DND-41 (cell line): ENCODE measurements around the gene PPP2R3C.

Experiments
- EZH2 ChIP-seq: IDR thresholded peaks from 3 replicates; pipeline ENCODE4 v1.6.1; 2012; ENCODE audit warnings: borderline replicate concordance, low read depth, mild to moderate bottlenecking, moderate library complexity, low read length, inconsistent platforms; ENCODE audit not compliant: severe bottlenecking
- TF ChIP-seq, protein P1 (sequence below): IDR thresholded peaks from 2 replicates; pipeline ENCODE4 v1.5.1; 2012; ENCODE audit warnings: borderline replicate concordance, low read length, moderate library complexity, mild to moderate bottlenecking; ENCODE audit not compliant: poor library complexity, severe bottlenecking; ENCODE audit errors: extremely low read depth

DNA sequence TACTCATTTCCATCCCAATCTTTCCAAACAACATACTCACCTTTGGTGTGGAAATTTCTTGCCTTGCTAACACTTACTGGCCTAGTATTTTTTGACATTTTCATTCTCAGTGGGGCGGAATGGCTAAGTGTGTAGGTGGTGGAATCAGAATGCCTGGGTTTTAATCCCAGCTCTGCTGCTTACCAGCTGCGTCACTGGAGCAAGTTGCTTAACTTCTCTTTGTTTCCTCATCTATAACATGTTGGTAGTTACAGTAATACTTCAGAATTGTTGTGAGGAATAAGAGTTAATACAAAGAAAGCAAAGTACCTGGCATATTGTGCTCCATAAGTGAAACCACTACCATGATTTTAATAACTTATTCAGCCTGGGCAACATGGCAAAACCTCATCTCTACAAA, 78.7 kb downstream of the PPP2R3C start:
- TF ChIP-seq, protein P1, sequence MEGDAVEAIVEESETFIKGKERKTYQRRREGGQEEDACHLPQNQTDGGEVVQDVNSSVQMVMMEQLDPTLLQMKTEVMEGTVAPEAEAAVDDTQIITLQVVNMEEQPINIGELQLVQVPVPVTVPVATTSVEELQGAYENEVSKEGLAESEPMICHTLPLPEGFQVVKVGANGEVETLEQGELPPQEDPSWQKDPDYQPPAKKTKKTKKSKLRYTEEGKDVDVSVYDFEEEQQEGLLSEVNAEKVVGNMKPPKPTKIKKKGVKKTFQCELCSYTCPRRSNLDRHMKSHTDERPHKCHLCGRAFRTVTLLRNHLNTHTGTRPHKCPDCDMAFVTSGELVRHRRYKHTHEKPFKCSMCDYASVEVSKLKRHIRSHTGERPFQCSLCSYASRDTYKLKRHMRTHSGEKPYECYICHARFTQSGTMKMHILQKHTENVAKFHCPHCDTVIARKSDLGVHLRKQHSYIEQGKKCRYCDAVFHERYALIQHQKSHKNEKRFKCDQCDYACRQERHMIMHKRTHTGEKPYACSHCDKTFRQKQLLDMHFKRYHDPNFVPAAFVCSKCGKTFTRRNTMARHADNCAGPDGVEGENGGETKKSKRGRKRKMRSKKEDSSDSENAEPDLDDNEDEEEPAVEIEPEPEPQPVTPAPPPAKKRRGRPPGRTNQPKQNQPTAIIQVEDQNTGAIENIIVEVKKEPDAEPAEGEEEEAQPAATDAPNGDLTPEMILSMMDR, result no peak
- no peak for TF ChIP-seq EZH2
